Fibroblast of villous mesenchyme (primary cell): ENCODE data around the gene KCNS3. TPM values are rescaled to one million over a fixed set of nuclear protein-coding genes. Genes with fewer than 3 reads are reported as not detected.
"Not testable (repeated sequence)": the region's sequence is repeated elsewhere in the genome, so short reads cannot be mapped to it uniquely, and the experiment has no call there.

Source experiments
- DNase-seq: peaks from one replicate; pipeline ENCODE4 v3.0.0-alpha.2; 2010; ENCODE audit warnings: low read depth
- H3K4me3 ChIP-seq: 2 replicates; pipeline ENCODE4 v1.5.1; 2011; ENCODE audit warnings: low read depth, mild to moderate bottlenecking, low read length
- CTCF ChIP-seq: IDR thresholded peaks from 2 replicates; pipeline ENCODE4 v1.5.1; 2012; ENCODE audit warnings: low read depth, mild to moderate bottlenecking, low read length; ENCODE audit not compliant: insufficient read depth
- total RNA-seq: library from RNA; depleted of rRNA; stranded (reverse); fragments of >200 nt; gene quantifications from 2 replicates; pipeline ENCODE4 v1.2.3, GENCODE V29; 2012

The KCNS3 gene
- total RNA-seq, 1 donor = 3.0 TPM

GRCh38 chr2:17958466-17959092 lies 80.1 kb downstream of the KCNS3 start:
- no peak for DNase-seq
- no peak overlapping the region for H3K4me3 ChIP-seq
- TF ChIP-seq CTCF = no peak

GRCh38 chr2:17959356-17959755 lies 80.9 kb downstream of the KCNS3 start:
- TF ChIP-seq CTCF = no peak
- H3K4me3 ChIP-seq = no peak overlapping the region
- no peak for DNase-seq

GRCh38 chr2:17959833-17960232 lies 81.4 kb downstream of the KCNS3 start:
- H3K4me3 ChIP-seq = no peak overlapping the region
- no peak for TF ChIP-seq CTCF
- DNase-seq = no peak

GRCh38 chr2:17960925-17961324 lies 82.5 kb downstream of the KCNS3 start:
- TF ChIP-seq CTCF = no peak
- no peak for DNase-seq
- no peak overlapping the region for H3K4me3 ChIP-seq

- DNase-seq = no peak
These were observed 83.3 kb downstream of the KCNS3 start for GRCh38 chr2:17961789-17962188.

GRCh38 chr2:17962876-17963275 lies 84.4 kb downstream of the KCNS3 start:
- no peak for TF ChIP-seq CTCF
- DNase-seq = peak; percentile 59
- no peak overlapping the region for H3K4me3 ChIP-seq

More at GRCh38 chr2:17961789-17962188, 83.3 kb downstream of the KCNS3 start:
- no peak for TF ChIP-seq CTCF
- H3K4me3 ChIP-seq = no peak overlapping the region

- not testable (repeated sequence) for DNase-seq, H3K4me3 ChIP-seq
These were observed 85.1 kb downstream of the KCNS3 start for GRCh38 chr2:17963571-17963970.
